Loucy (cell line): Measurements from ENCODE around the gene PLAAT5.

Source experiments
- H2AFZ ChIP-seq: fragments of 200-600 bp; sonication (generic); 2 replicates; pipeline ENCODE4 v1.6.0; 2016; ENCODE audit warnings: antibody characterized with exemption, mild to moderate bottlenecking, low read length, moderate library complexity
- H3F3A ChIP-seq: fragments of 200-600 bp; 2 replicates; pipeline ENCODE4 v1.6.0; 2016; ENCODE audit warnings: antibody characterized with exemption, low read depth, mild to moderate bottlenecking
- H3K27me3 ChIP-seq: fragments of 200-600 bp; sonication (generic); 2 replicates; pipeline ENCODE4 v1.6.1; 2014; ENCODE audit warnings: low read length, mild to moderate bottlenecking; ENCODE audit not compliant: insufficient read depth, poor library complexity, severe bottlenecking
- H3K36me3 ChIP-seq: fragments of 200-600 bp; sonication (generic); 2 replicates; pipeline ENCODE4 v1.6.1; 2016; ENCODE audit warnings: low read length; ENCODE audit not compliant: insufficient read depth
- H3K4me1 ChIP-seq: fragments of 200-600 bp; sonication (generic); 2 replicates; pipeline ENCODE4 v1.5.1; 2014; ENCODE audit warnings: low read length, mild to moderate bottlenecking; ENCODE audit not compliant: insufficient read depth, poor library complexity, severe bottlenecking
- H3K4me2 ChIP-seq: fragments of 200-600 bp; sonication (generic); 2 replicates; pipeline ENCODE4 v1.6.0; 2014; ENCODE audit warnings: antibody characterized with exemption, low read length, low read depth, mild to moderate bottlenecking; ENCODE audit not compliant: poor library complexity, severe bottlenecking
- H3K4me3 ChIP-seq: fragments of 200-600 bp; sonication (generic); 2 replicates; pipeline ENCODE4 v1.5.1; 2014; ENCODE audit warnings: low read length, mild to moderate bottlenecking, mixed read lengths; ENCODE audit not compliant: poor library complexity, severe bottlenecking
- H3K79me2 ChIP-seq: fragments of 200-600 bp; sonication (generic); 2 replicates; pipeline ENCODE4 v1.6.1; 2014; ENCODE audit warnings: low read length; ENCODE audit not compliant: insufficient read depth
- H3K9ac ChIP-seq: fragments of 200-600 bp; sonication (generic); 2 replicates; pipeline ENCODE4 v1.6.0; 2014; ENCODE audit warnings: mild to moderate bottlenecking, low read depth, low read length, moderate library complexity; ENCODE audit not compliant: poor library complexity, severe bottlenecking
- H3K9me2 ChIP-seq: fragments of 200-600 bp; sonication (generic); replicated peaks from 2 replicates; pipeline ENCODE4 v1.6.1; 2016; ENCODE audit warnings: low read depth, low read length, mixed read lengths
- H3K9me3 ChIP-seq: fragments of 200-600 bp; sonication (generic); 2 replicates; pipeline ENCODE4 v1.6.1; 2014; ENCODE audit warnings: mild to moderate bottlenecking, antibody characterized with exemption, low read length, low read depth; ENCODE audit not compliant: insufficient read depth
- H4K20me1 ChIP-seq: fragments of 200-600 bp; sonication (generic); 2 replicates; pipeline ENCODE4 v1.6.0; 2014; ENCODE audit warnings: antibody characterized with exemption, low read length, mild to moderate bottlenecking; ENCODE audit not compliant: insufficient read depth, poor library complexity, severe bottlenecking
- EZH2phosphoT487 ChIP-seq: fragments of 200-600 bp; IDR thresholded peaks from 2 replicates; pipeline ENCODE4 v1.6.1; 2018; ENCODE audit warnings: antibody characterized with exemption, mild to moderate bottlenecking, moderate library complexity, borderline replicate concordance
- TF ChIP-seq, protein P1 (sequence below): fragments of 200-600 bp; sonication (generic); conservative IDR thresholded peaks from 2 replicates; pipeline ENCODE4 v1.5.1; 2014; ENCODE audit warnings: mild to moderate bottlenecking, antibody characterized with exemption, low read length

Gene PLAAT5

DNA sequence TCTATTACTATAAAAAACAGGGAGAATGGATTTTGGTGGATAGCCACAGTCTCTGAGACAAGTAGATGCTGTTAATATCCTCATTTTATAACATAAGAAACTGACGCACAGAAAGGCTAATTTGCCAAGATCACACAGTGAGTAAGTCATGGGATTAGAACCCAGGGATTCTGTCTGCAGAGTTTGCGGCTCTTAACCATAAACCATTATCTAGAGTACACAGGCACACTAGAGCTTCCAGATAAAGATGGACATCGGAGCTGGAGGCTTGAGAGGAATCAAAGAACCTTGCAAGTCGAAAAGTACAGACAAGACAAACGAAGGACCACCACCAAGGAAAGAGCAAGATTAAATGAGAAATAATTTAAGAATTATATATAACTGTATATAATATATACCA, 26.2 kb upstream of the PLAAT5 start:
- peaks cover 18% of the 10 kb centered on the region for H3K4me1 ChIP-seq
- peaks cover 10% of the 10 kb centered on the region for H3K9me3 ChIP-seq
- 0 out of 2 replicates have a peak, but pooled peaks cover 2% of the 10 kb centered on the region for H3F3A ChIP-seq
- H3K79me2 ChIP-seq: no peaks in the 10 kb centered on the region
- H3K27me3 ChIP-seq: no peaks in the 10 kb centered on the region
- no peak overlapping the region for H3K4me3 ChIP-seq
- H2AFZ ChIP-seq: no peak overlapping the region
- H3K9ac ChIP-seq: no peak overlapping the region
- H3K9me2 ChIP-seq: no peaks in the 10 kb centered on the region
- no peaks in the 10 kb centered on the region for H3K36me3 ChIP-seq
- no peak overlapping the region for H3K4me2 ChIP-seq
- no peaks in the 10 kb centered on the region for H4K20me1 ChIP-seq
- TF ChIP-seq EZH2phosphoT487: no peak
- TF ChIP-seq, protein P1, sequence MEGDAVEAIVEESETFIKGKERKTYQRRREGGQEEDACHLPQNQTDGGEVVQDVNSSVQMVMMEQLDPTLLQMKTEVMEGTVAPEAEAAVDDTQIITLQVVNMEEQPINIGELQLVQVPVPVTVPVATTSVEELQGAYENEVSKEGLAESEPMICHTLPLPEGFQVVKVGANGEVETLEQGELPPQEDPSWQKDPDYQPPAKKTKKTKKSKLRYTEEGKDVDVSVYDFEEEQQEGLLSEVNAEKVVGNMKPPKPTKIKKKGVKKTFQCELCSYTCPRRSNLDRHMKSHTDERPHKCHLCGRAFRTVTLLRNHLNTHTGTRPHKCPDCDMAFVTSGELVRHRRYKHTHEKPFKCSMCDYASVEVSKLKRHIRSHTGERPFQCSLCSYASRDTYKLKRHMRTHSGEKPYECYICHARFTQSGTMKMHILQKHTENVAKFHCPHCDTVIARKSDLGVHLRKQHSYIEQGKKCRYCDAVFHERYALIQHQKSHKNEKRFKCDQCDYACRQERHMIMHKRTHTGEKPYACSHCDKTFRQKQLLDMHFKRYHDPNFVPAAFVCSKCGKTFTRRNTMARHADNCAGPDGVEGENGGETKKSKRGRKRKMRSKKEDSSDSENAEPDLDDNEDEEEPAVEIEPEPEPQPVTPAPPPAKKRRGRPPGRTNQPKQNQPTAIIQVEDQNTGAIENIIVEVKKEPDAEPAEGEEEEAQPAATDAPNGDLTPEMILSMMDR: no peak

DNA sequence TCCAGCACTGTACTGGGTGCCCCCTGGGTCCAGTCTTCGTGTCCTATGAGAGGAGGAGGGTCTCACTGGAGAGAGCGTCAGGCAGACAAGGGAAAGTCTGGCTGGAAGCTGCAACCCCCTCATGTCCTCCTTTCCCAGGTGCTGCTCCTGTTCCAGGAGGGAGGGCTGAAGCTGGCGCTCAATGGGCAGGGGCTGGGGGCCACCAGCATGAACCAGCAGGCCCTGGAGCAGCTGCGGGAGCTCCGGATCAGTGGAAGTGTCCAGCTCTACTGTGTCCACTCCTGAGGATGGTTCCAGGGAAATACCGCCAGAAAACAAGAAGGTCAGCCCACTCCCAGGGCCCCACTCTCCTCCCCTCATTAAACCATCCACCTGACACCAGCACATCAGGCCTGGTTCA, 25.1 kb upstream of the PLAAT5 start:
- Histone ChIP-seq H3K9me3 (peaks cover 10% of the 10 kb centered on the region), H3K9ac (no peak overlapping the region)

DNA sequence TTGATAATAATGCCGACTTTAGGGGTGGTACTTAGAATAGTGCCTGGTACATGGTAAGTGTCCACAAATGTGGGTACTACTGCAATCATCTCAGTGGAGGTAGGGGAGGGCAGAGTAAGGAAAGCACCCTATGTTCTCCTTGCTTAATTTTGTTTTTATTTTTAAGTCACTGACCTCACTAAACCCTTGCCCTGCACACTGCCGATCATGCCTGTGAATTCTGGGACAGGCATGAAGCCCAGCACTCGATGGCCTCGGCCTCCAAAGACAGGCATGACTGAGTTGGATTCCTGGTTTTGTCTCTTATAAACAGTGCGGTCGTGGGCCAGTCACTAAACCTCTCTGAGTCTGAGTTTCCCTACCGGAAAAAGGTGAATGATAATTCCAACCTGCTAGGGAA, 21.8 kb upstream of the PLAAT5 start:
- Histone ChIP-seq H3K9ac (no peak overlapping the region), H3K4me3 (no peak overlapping the region), H3K9me2 (no peaks in the 10 kb centered on the region), H3K36me3 (no peaks in the 10 kb centered on the region), H3K9me3 (no peaks in the 10 kb centered on the region), H2AFZ (no peak overlapping the region), H3K4me1 (peaks cover 31% of the 10 kb centered on the region), H4K20me1 (no peaks in the 10 kb centered on the region), H3K27me3 (no peaks in the 10 kb centered on the region), H3F3A (no peaks in the 10 kb centered on the region), H3K79me2 (peaks cover 16% of the 10 kb centered on the region; the same call in 1 of the 2 replicates), H3K4me2 (no peak overlapping the region)
- TF ChIP-seq, protein P1: no peak
- TF ChIP-seq EZH2phosphoT487: no peak

More for the DNA sequence above, 25.1 kb upstream of the PLAAT5 start:
- H3K4me3 ChIP-seq: no peak overlapping the region
- H3K4me1 ChIP-seq: peaks cover 23% of the 10 kb centered on the region
- no peak overlapping the region for H2AFZ ChIP-seq
- H3K4me2 ChIP-seq: no peak overlapping the region
- no peaks in the 10 kb centered on the region for H3K9me2 ChIP-seq
- no peaks in the 10 kb centered on the region for H3K27me3 ChIP-seq
- H4K20me1 ChIP-seq: no peaks in the 10 kb centered on the region
- H3K36me3 ChIP-seq: no peaks in the 10 kb centered on the region
- H3F3A ChIP-seq: 0 out of 2 replicates have a peak, but pooled peaks cover 2% of the 10 kb centered on the region
- no peaks in the 10 kb centered on the region for H3K79me2 ChIP-seq
- TF ChIP-seq EZH2phosphoT487: no peak
- TF ChIP-seq, protein P1: no peak
